ENCODE data around the gene DVL1. TPM values are rescaled to one million over a fixed set of nuclear protein-coding genes. Genes with fewer than 3 reads are reported as not detected.

The DVL1 gene
- total and polyA plus RNA-seq, 9 of the 15 experiments (the other 6 are each of a cell fraction or from before 2014, with no cell fraction given), result 0.62 to 135 (median 24.3) TPM

DNA sequence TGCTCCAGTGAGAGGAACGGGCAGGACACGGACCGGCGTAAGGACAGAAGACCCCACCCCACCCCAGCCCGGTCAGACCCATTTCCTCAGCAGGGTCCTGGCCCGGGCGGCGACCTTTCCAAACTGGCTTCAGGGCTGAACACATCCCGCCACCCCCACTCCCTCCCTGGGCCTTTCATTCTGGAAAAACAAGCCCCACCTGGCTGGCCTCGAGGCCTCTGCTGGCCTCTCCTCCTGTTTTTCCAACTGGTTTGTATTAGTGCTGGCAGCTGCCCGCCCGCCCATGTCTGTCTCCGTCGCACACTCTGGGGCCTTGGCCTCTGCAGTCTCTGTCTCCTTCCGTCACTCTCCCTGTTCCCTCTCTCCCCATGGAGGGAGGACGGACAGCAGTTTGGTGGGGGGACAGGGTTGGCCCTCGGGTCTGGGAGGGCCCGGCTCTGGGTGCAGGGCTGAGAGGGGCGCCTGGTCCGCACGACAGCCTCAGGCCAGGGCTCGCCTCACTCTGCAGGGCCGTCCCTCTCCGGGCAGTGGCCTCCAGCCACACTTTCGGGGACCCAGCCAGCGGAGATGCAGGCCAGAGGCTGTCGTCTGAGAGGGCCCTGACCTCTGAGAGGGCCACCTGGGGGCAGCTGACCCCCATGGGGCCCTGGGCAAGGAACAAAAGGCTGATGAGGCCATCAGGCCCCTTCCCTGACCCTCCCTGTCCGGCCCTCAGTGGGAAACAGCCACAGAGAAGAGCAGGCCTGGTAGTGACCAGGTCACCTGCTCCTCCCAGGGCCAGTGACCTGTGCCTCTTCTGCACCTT lies 10.6 kb upstream of the DVL1 start:
- no peak overlapping the region for H2AFZ ChIP-seq (ENCODE audit: low read depth, low read length)
- WGBS (ENCODE audit: insufficient coverage, low coverage, missing lambda C conversion rate), result 81% methylated on average over 18 of the region's 28 CpGs
- DNase-seq (ENCODE audit: extremely low read depth in 1 of 4, low spot score in 3 of 4), result no peak
- H3K9ac ChIP-seq (ENCODE audit: insufficient read depth in 1 of 2, low read depth in 2 of 2, low read length in 2 of 2), result peak overlapping the region in 1 of 2 experiments; percentile 54; a peak in 1 of 4 replicates
- no TSS peak for BruUV-seq (replicated peaks)
- H3K4me3 ChIP-seq, result no peak overlapping the region
- 0 out of 2 replicates have a peak, but pooled peaks have one; percentile 3 for TF ChIP-seq ZBTB7A (IDR thresholded peaks at IDR 0.05; ENCODE audit: borderline replicate concordance, control insufficient read depth, low read depth, low read length)
- TF ChIP-seq STAG1 (CRISPR knock-in tag; IDR thresholded peaks at IDR 0.05; ENCODE audit: borderline replicate concordance), result no peak
- TF ChIP-seq BRCA1 (IDR thresholded peaks at IDR 0.05), result no peak
- 0 out of 2 replicates have a peak, but pooled peaks have one; percentile 26 for TF ChIP-seq BRCA1 (CRISPR knock-in tag; IDR thresholded peaks at IDR 0.05)
- TF ChIP-seq FOS (IDR thresholded peaks at IDR 0.05; ENCODE audit: extremely low read depth, insufficient read length), result no peak
- no peak for TF ChIP-seq ZNF23 (CRISPR knock-in tag; IDR thresholded peaks at IDR 0.05)
- TF ChIP-seq ZNF766 (CRISPR knock-in tag; conservative IDR thresholded peaks at IDR 0.05), result no peak
- FAIRE-seq, result no peak
- in situ Hi-C loops (cut with MboI) (loop anchor here (10.0 kb wide), 1 partner anchor 555 kb away; the partner anchor contains the start of genes CALML6 and TMEM52), intact Hi-C loops (cut with micrococcal nuclease) (no loop called here)
- ChIA-PET CTCF (ENCODE audit: low intra/inter-chr PET ratio) (no interaction called here), POLR2A (no interaction called here)
- no peak overlapping the region for H3K27ac ChIP-seq (ENCODE audit: extremely low read depth, low read depth, low read length)
- no peaks in the 10 kb centered on the region for H3K36me3 ChIP-seq (ENCODE audit: control insufficient read depth, insufficient read depth, low read length)
- no peaks in the 10 kb centered on the region; a peak in 1 of 5 replicates for H3K27me3 ChIP-seq (ENCODE audit: control insufficient read depth in 2 of 2, insufficient read depth in 2 of 2, low read length in 2 of 2)
- peaks cover 10% of the 10 kb centered on the region; the same call in 2 of the 3 replicates for H3K79me2 ChIP-seq (ENCODE audit: control insufficient read depth, insufficient read depth, low read length)
- H3K4me1 ChIP-seq (replicated peaks in 1 of 2; ENCODE audit: control insufficient read depth in 2 of 2, insufficient read depth in 2 of 2, low read length in 2 of 2), result peaks cover 19 to 67% of the 10 kb centered on the region in 2 experiments
- no peaks in the 10 kb centered on the region for H4K20me1 ChIP-seq (replicated peaks; ENCODE audit: control insufficient read depth, insufficient read depth, low read length)
- H3K9me3 ChIP-seq (replicated peaks; ENCODE audit: control insufficient read depth, insufficient read depth, low read depth, low read length), result 0 out of 2 replicates have a peak, but pooled peaks cover 2% of the 10 kb centered on the region
- H3K4me2 ChIP-seq (ENCODE audit: insufficient read depth, low read length), result no peak overlapping the region
- no peaks in the 10 kb centered on the region for H3K9me1 ChIP-seq (ENCODE audit: control insufficient read depth, insufficient read depth, low read length)
- no peak for ATAC-seq
